SHP77 (cell line): ENCODE results near the gene CALM3.

Source experiments
- DNase-seq, 2 experiments: peaks; one replicate each; lab custom pipeline; 2025; lab: John Stamatoyannopoulos, UW

CALM3 gene

GRCh38 chr19:46637224-46637623 lies 36.1 kb downstream of the CALM3 start:
- DNase-seq = no peak

- peak; percentile 22 to 29 for DNase-seq
These were observed 38.4 kb downstream of the CALM3 start for GRCh38 chr19:46639358-46640182.

GRCh38 chr19:46640656-46641055 lies 39.5 kb downstream of the CALM3 start:
- DNase-seq = no peak

- DNase-seq = no peak
These were observed 43.6 kb downstream of the CALM3 start for GRCh38 chr19:46644720-46645119.

GRCh38 chr19:46646402-46646801 lies 45.3 kb downstream of the CALM3 start:
- DNase-seq = no peak

- DNase-seq = no peak
These were observed 47.2 kb downstream of the CALM3 start for GRCh38 chr19:46648060-46648960.

- no peak for DNase-seq
These were observed 48.1 kb downstream of the CALM3 start for GRCh38 chr19:46648961-46649960.

GRCh38 chr19:46650445-46650844 lies 49.3 kb downstream of the CALM3 start:
- no peak for DNase-seq

- DNase-seq = no peak
These were observed 53.6 kb downstream of the CALM3 start for GRCh38 chr19:46654621-46655152.

- DNase-seq = no peak
These were observed 55.4 kb downstream of the CALM3 start for GRCh38 chr19:46656541-46656940.

- DNase-seq = no peak
These were observed 58.2 kb downstream of the CALM3 start for GRCh38 chr19:46659151-46660007.

- no peak for DNase-seq
These were observed 58.9 kb downstream of the CALM3 start for GRCh38 chr19:46660008-46660517.
